HG03378 (cell line): Measurements from ENCODE around the gene RAB13.

Experiments
- ATAC-seq: cut with Tn5 transposase; IDR thresholded peaks from one replicate; pipeline ENCODE4 v1.9.1; 2021; ENCODE audit warnings: mild to moderate bottlenecking, moderate library complexity; ENCODE audit not compliant: unreplicated experiment

Gene RAB13

DNA sequence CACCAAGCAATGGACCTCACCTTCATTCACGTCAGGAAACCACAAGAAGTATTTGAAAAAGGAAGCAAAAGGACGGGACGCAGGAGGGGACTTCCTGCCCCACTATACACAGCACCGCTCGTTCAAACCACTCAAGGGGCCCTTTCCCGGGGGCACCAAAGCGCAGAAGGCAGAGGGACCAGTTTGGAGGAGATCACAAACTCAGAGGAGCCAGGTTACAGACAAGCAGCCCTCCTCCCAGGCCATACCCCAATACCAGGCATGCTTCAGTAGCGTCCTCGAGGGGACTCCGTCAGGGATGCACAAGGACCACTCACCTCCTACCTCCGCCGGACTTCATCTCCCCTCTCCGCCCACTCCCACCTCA lies 28.4 kb downstream of the RAB13 start:
- no peak for ATAC-seq

DNA sequence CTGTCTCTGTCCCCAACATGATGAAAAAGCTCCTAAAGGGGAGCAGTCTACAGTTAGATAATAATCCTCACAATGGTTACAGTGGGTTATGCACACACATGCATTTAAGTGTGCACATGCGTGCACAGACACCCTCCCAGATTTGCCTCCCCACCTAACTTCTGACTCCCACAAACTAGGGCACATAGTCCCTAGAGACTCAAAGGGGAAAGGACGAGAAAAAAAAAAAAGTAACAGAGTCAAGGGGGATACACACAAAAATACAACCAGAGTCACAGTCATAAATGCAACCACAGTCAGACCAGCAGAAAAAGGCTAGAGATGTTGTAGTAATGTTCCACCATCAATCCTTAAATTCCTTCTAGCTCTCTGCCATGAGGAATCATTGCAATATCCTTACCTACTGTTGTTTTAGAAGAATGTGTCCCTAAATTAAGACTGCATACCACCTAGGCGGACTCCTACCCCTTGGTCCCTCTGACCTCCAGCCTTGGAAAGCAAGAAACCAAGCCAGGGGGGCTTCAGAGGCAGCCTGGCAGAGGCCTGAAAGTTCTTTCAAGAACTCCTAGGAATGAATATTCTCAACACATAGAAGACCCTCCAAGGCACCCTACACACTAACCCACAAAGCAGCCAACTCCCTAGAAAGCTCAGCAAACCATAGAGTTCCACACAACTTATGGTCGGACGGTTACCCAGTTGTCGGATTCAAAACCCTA lies 29.0 kb downstream of the RAB13 start:
- ATAC-seq, result no peak

DNA sequence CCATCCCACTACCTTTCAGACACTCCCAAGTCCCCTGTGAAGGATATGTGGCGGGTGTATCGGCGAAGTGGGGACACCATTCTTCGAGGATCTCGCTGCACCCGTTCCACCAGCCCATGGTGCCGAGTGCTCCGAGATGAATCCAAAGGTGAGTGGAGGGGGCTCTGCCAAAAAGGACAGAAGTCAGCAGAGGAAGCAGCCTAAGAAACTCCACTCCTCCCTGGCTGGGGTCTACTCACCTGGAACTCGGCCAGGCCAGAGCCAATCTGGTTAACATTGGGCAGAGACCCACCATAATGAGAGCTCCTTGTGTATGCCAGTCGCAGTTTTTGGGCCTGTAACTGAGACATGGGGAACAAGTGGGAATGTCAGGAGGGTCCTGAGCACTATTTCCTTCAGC lies 31.3 kb downstream of the RAB13 start:
- ATAC-seq, result no peak

DNA sequence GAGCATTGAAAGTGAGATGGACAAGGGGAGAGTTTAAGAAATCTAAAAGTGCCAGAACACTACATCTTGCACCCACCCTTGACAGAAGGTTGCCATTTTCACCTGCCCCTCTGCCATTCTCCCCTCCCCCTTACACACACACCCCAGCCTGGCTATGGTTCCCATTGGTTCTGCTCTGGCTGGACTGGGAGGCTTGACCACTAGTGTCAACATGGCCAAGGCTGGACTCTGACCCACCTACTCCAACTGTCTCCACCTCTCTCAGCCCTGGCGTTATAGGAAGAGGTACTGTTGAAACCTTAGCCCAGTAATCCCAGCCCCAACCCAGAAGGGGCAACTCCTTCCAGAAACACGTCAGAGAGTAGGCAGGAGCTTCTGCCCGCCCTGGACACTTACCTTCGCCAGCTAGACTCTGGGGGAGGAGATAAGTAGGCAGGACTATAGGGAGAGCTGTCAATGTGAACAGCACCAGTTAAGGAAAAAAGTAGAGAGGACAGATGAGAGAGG lies 32.2 kb downstream of the RAB13 start:
- ATAC-seq, result no peak

DNA sequence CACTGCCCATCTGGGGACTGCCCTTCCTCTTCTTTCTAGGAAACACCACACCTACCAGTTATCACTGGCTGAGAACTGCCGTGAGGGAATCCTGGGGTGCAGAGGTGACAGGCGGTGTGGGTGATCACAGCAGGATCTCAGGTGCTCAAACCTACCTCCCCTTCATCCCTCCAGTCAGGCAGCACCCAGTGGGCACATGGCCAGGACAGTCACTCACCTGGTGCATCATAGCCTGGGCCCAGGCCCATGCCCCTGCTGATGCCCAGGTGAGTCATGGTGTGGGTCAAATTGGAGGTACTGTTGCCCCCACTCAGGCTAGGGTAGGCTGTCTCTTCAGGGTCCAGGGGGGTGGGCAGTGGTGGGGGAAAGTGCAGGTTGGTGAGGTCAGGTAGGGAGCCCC lies 34.3 kb downstream of the RAB13 start:
- no peak for ATAC-seq

DNA sequence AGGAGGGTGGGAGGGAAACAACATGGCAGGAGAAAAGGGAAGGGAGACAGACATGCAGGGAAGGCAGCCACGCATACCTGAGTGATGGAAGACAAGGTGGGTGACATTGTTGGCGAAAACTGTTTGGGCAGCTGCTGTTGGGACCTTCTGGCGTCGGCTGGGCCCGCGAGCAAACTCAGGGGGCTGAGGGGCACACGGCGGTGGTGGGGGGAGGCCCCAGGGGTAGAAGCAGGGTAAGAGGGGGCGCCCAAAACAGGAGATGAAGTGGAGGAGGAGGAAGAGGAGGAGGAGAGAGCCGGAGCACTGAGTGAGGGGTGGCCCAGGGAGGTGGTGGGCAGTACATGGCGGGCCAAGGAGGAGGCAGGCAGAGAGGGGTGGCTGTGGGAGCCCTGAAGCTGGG lies 35.0 kb downstream of the RAB13 start:
- ATAC-seq, result no peak

DNA sequence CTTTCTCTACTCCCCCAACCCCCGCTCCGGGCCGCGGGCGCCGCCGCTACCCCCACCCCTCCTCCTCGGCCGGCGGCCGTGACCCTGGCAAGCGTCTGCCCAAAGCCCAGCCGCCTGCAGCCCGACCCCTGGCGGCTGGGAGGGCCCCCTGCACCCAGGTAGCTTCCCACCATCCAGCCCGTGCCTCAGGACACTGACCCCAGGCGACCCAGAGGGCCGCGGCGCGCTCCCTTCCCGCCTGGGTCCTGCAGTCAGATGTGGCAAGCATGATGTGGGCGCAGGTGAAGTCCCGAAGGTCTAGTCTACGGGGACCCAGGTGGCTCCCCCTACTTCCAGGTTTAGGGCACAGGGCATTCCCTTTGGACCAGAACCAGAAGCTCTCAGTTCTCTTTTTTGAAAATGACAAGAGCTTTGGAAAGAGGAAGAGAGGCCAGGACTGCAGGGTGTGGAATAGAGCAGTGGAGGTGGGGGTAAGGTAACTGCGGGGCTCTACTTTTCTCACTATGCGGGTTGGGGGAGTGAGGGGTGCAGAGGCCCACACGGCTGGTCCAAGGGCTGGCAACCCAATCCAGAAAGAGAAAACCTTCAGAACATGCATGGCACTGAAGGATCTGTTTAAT lies 39.4 kb downstream of the RAB13 start, which contains the start of gene DENND4B:
TSS of gene DENND4B (minus strand) at position 97 of the 620 bp plus-strand sequence. CDS start 2,344 bp downstream, outside the sequence.
- ATAC-seq, result peak; percentile 33

DNA sequence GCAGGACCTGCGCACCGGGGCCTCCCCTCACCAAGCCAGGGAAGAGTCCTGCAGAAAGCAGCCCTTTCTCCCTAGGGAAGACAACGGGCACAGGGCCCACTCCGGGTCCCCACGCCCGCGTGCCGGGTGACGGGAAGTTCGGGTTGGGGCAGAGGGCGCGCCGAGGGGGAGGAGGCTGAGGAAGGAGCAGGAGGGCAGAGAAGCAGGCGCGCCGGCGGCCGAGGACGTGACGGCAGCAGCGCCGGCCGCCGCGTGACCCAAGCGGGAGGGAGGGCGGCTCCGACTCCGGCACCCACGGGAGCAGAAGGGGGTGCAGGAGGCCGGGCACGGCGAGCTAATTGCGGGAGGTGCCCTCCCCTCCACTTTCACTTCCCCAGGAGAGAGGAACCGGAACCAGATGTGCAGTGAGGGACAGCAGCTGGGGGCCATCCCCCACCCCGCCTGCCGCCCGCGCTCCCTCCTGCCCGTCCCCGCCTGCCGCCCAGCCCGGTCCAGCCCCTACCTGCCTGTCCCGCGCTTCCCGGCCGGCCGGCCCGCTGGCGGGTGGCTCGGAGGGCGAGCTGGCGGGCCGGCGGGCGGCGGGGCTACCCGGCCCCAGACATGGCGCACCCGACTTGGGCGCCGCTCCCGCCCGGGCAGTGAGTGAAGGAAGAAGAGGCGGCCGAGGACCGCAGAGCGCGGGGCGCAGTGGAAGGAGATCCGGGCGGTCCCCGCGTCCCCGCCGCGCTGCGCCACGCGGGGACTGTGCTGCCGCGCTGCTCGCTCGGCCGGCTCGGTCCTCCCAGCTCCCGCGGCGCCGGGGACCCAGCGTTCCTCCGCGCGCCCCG lies 40.1 kb downstream of the RAB13 start:
- peak; percentile 63 for ATAC-seq

DNA sequence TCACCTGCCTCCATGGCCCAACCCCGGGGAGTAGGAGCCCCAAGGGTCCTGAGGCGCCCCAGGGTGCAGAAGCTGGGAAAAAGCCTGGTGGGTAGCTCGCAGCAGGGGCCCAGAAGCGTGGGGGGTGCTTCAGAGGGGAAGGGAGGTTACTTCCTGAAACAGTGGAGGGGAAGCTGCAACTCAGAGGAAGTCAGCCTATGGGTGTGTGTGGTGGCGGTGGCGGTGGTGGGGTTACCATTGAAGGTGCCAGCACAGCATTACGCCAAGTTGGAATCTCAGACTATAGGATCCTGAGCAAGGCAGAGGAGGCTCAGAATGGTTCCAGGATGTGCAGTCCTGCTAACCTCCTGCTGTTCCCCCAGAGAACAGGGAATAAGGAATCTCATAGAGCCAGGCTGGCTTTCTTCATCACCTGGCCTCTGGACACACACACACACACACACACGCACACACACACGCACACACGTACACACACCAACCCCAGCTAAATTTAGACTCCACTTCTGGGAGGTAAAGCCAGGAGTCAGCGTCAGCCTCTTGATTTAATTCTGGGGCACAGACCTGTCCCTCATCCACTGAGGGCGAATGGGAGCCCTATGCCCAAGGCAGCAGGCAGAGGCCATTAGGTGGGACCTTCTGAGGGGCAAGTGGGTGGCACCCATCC lies 40.9 kb downstream of the RAB13 start:
- no peak for ATAC-seq

DNA sequence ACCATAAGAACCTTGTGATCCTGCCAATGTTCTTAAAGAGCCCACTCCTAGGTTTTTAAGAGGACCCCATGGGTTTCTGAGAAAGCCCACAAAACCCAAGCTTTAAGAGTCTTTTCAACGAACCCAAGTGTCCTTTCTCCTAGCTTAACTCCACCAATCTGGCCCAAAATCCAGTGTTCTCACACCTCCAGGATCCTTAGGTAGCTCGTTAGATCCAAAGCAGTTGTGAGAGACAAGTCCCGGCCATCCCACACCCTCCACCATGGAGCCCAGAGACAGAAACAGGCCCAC lies 41.4 kb downstream of the RAB13 start:
- ATAC-seq, result no peak

DNA sequence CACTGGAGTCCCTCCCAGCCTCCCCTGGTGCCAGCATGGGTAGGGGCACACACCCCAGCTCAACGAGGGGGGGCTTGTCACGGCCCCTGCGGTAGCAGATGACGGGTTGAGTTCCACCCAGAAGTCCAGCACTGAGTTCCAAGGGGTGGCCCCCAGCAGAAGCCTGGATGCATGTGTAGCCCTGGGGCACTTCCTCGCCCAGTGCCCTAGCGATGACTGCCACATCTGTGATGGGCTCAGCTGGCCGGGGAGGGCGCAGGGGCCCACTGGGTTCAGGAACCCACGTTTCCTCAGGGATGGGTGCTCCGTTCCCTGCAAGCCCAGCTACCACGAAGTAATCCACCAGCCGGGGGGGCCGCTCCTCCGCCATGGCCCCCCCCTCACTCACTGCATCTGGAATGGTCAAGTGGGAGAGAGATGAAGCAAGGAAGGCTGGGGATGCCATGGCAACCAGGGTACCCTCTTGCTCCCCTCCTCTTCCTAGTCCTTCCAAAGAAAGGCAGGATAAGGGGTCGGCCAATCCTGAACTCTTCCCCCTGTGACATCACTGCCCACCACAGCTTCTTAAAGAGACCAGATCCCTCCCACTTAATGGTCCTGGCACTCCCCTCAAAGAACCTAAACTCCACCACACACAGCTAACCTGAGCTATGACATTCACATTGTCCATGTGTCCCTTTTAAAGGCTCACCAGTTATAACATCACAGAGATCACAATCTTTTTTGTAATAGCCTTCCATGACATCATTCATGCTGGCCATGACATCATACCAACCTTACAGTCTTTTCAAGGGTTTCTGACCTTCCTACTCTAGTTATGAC lies 41.9 kb downstream of the RAB13 start:
- no peak for ATAC-seq

DNA sequence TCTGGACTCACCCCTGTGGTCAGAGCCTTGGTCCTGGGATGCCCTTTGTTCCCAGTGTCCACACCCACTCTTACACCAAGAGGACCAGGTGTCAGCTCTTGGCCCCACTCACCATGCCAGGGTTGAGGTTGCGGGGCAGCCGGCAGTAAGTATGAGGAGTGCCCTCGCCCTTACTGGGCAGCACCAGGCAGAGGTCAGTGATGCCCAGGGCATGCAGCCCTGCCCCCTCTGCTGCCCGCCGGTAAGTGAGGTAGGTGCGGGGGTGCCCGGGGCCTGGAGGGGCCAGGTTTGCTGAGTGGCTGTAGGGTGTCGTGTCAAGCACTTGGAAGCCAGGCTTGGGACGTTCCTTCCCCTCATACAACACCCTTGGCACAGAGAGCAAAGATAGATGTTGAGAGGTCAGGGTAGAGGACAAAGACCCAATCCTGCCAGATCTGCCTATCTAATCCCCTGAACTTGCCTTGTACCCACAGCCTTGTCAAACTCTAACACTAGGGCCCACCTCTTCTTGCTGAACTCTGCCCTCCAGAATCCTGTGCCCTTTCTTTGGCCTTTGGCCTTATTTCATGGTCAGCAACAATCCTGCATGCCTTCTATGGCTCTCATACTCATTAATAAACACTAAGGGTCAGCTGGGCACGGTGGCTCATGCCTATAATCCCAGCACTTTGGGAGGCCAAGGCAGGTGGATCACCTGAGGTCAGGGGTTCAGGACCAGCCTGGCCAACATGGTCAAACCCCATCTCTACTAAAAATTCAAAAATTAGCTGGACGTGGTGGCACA lies 43.2 kb downstream of the RAB13 start:
- no peak for ATAC-seq

DNA sequence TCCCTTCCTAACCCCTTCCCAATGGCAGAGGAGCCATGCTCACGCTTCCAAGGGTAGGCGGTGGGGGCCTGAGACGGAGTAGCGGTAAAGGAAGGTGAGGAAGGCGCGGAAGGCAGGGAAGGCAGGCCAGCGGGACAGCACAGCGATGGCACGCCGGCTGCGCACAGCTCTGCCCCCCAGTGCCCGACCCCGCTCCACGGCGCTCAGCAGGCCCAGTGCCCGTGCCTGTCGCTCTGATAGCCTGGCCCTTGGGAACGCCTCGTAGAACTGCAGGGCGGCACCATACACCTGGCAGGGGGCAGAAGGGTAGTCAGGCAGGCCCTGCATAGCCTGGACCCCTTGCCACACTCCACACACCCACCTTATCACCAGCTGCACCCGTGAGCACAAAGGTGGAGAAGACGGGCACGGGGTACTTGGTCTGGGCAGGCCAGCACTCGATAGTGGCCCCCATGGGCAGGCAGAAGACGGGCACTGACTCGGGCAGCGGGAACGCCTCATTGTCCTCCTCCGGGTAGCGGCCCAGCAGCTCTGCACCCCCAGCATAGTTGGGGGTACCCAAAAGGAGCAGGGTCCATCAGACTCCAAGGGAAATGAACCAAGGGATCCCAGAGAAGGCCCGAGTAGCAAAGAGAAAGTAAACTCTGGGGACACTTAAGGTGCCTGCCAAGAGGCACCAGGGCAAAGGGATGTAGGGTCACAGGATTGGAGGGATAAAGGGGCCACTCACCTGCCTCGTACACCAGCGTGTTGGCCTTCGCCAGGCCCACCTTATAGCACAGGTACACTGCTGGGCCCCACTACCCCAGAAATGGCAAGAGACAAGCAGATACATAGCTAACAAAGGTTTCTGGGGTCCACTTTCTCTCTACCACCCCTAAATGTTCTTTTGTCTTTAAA lies 44.1 kb downstream of the RAB13 start:
- ATAC-seq, result no peak

DNA sequence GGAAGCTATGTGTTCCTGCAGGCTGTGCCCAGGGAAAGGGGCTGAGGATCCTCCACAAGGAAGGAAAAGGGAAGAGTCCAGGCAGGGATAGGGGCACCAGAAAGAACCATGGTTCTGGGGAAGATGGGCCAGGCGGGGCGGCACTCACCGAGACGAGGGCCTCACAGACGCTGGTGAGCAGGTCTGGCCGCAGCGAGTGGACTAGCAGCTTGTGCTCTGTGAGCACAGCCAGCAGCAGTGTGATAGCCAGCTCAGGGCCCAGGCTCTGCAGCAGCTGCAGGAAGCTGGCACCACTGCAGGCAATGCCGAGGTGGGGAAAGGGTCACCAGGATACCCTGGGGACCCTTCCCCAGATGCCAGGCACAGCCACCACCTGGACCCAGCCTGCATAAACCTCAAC lies 45.4 kb downstream of the RAB13 start:
- no peak for ATAC-seq

DNA sequence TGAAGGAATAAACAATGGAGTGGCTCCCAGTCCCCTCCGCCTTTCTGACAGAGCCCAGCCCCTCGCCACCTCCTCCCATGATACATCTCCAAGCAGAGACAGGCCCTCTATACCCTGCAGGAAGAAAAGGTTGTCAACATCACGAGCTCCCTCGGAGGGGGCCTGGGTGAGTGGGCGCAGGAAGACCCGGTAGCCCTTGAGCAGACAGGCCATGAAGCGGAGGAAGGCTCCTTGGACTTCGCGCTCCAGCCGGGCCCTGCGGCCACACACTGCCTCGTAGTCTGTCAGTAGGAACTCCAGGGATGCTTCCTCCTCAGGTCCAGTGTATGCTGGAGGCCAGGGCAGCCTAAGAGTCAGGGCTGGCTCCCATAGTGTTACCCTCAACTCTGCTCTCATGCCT lies 46.7 kb downstream of the RAB13 start:
- ATAC-seq, result no peak

DNA sequence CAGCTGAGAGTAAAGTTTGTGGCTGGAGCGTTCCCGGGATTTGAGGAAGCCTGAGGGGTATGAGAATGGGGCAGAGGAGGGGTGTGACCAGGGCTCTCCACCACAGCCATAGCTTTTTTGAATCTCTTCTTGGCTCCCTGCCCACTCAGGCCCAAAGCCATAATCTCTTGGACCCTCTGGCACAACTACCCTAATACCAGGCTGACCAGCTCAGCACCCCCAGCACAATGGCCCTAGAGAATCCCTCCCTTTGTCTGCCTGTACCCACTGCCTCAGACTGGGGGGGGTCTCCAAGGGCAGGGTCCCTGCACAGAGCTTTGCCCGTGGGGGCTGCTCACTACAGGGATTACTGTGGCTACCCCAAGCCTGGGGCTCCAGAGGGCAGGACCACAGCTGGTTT lies 47.1 kb downstream of the RAB13 start:
- ATAC-seq, result no peak

DNA sequence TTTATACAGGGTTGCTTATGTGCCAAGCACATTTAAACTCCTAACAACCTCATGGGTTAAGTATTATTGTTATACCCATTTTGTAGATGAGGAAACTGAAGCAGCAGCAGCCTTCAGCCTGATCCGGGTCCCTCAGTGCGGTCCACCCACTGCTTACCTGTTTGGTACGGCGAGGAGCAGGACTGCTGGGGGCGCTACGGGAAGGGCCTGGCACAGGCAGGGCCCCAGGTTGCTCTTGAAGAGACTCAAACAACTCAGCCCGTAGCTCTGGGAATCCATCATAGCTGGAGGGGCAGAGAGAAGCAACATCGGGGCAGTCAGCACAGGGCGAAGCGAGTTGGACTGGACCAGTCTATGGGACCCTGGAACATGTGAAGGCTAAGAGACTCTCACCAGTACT lies 48.8 kb downstream of the RAB13 start:
- no peak for ATAC-seq

DNA sequence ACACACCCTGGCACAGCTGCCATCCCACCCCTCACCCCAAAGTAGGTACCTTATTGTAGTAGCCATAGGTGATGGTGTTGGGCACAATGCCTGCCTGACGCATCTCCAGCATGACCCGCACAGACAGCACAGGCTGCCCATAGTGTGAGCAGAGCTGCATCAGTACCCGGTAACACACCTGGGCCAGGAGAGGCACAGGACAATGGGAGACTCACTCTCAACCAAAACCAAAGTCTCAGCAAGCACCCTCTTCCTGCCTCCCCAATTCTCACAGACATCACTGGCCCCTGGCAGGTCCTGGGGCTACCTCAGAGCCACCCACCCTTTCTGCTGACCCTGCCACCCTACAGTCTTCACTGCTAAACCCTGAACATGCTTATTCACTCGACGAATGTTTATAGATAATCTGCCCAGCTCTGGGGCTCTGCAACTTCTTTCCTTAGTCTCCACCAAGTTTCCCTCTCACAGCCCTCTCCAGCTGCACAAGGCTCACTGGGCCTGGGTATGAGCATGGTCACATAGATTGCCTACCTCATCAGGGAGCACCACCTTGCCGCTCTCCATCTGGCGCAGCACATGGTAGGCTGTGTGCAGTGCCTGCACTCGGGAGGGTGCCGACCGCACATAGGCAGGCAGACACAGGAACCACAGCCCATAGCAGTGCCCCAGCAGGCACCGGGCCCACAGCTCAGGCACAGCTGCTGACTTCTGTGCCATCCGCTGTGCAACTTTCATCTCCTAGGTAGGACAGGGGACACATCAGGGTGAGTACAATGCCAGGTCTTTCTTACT lies 49.9 kb downstream of the RAB13 start:
- ATAC-seq, result no peak
